Transverse colon (tissue), 4 donors: Measurements from ENCODE around the gene B3GNT8. TPM values are rescaled to one million over a fixed set of nuclear protein-coding genes. Genes with fewer than 3 reads are reported as not detected.

Experiments used
- DNase-seq: peaks from one replicate; pipeline ENCODE4 v3.0.0-alpha.2; 2019
- H3K27ac ChIP-seq, 4 donors: fragments of 200-600 bp; sonication (generic); 2 replicates each; pipeline ENCODE4 v1.5.1; 2016 to 2018; ENCODE audit warnings: inconsistent platforms in 4 of 4
- H3K27me3 ChIP-seq: fragments of 200-600 bp; sonication (generic); 2 replicates; pipeline ENCODE4 v1.5.1; 2017; ENCODE audit warnings: inconsistent platforms
- H3K36me3 ChIP-seq, 4 donors: fragments of 200-600 bp; sonication (generic); 2 replicates each; pipeline ENCODE4 v1.5.1; 2017 to 2019; ENCODE audit warnings: inconsistent platforms in 4 of 4
- H3K4me1 ChIP-seq, 4 donors: fragments of 200-600 bp; sonication (generic); 2 replicates each; pipeline ENCODE4 v1.5.1; 2017 to 2020; ENCODE audit warnings: inconsistent platforms in 4 of 4
- H3K4me3 ChIP-seq, 4 donors: fragments of 200-600 bp; sonication (generic); 1 replicate in 1 of 4; 2 replicates in 3 of 4; pipeline versions ENCODE4 v1.5.1 to v1.6.1; 2017 to 2019; ENCODE audit warnings: inconsistent platforms in 4 of 4
- H3K9me3 ChIP-seq, 2 donors: fragments of 200-600 bp; sonication (generic); 2 replicates each; pipeline ENCODE4 v1.5.1; 2017 to 2019; ENCODE audit warnings: inconsistent platforms in 2 of 2
- EP300 ChIP-seq: sonication (generic); formaldehyde crosslinking; IDR thresholded peaks from one replicate; pipeline ENCODE4 v1.6.1; 2017; ENCODE audit warnings: antibody characterized with exemption, low read depth
- POLR2A ChIP-seq: fragments of 450-650 bp; IDR thresholded peaks from one replicate; pipeline ENCODE4 v1.6.1; 2016; ENCODE audit warnings: antibody characterized with exemption, mild to moderate bottlenecking, moderate library complexity
- POLR2AphosphoS5 ChIP-seq, 3 donors: sonication (generic); formaldehyde crosslinking; IDR thresholded peaks; one replicate each; pipeline ENCODE4 v1.6.1; 2016; ENCODE audit warnings: antibody characterized with exemption in 3 of 3
- WGBS, 2 donors: methylation state at CpG; one replicate each; pipeline ENCODE4 v1.1.5; 2018; ENCODE audit warnings: low coverage in 1 of 2; 5-methylcytosine and 5-hydroxymethylcytosine counted together
- in situ Hi-C, 4 donors: fragments of 200-750 bp; cut with MboI; loops; one replicate each; pipeline versions ENCODE4 v1.15.0 to v1.15.1; 2017; ENCODE audit warnings: low sequenced_read_pairs in 3 of 4, low pct_ligation_motif_present in 1 of 4, low pct_unique_long_range_greater_than_20kb in 1 of 4
- intact Hi-C: fragments of 100-400 bp; cut with DNase I; formaldehyde crosslinking; loops from one replicate; pipeline ENCODE4 v1.15.1; 2023; ENCODE audit warnings: low total_unique reads
- total RNA-seq, 4 donors: library from RNA; depleted of rRNA; stranded (reverse); fragments of >200 nt; gene quantifications; one replicate each; pipeline ENCODE4 v1.1.0, GENCODE V29; 2016
- TF ChIP-seq, protein P1 (sequence below), 5 experiments: fragments of 200-600 bp in 3 of 5; fragments of 450-650 bp in 2 of 5; sonication (generic) in 3 of 5; IDR thresholded peaks; 1 replicate in 2 of 5; 2 replicates in 3 of 5; pipeline ENCODE4 v1.5.1; 2016 to 2017; ENCODE audit warnings: antibody characterized with exemption in 5 of 5, inconsistent platforms in 3 of 5, mild to moderate bottlenecking in 2 of 5, moderate library complexity in 1 of 5

B3GNT8 gene
- total RNA-seq, 4 donors from 2014 or later = 18.5 to 225 (median 49.1) TPM

DNA sequence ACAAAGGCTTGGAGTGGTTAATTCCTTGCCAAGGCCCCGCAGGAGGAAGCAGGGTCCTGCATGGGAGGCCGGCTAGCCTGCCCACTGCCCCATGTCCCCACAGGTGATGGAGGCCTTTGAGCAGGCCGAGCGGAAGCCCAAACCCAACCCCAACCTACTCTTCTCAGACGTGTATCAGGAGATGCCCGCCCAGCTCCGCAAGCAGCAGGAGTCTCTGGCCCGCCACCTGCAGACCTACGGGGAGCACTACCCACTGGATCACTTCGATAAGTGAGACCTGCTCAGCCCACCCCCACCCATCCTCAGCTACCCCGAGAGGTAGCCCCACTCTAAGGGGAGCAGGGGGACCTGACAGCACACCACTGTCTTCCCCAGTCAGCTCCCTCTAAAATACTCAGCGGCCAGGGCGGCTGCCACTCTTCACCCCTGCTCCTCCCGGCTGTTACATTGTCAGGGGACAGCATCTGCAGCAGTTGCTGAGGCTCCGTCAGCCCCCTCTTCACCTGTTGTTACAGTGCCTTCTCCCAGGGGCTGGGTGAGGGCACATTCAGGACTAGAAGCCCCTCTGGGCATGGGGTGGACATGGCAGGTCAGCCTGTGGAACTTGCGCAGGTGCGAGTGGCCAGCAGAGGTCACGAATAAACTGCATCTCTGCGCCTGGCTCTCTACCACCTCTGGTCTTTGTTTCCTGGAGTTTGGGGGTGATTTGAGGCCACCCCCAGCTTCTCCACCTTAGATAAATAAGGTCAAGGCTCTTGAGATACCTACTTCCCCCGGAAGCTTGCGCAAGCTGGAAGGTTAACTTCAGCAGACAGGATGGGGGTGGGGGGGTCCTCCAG is 2.6 kb downstream of the B3GNT8 start:
- Histone ChIP-seq H3K27ac (peak overlapping the region in 3 of 4 donors; percentile 86 to 90 (median 89)), H3K36me3 (peaks cover 0 to 11% (median 5%) of the 10 kb centered on the region in 4 donors), H3K4me1 (peaks cover 24 to 63% (median 53%) of the 10 kb centered on the region in 4 donors), H3K9me3 (no peaks in the 10 kb centered on the region), H3K4me3 (peak overlapping the region in 1 of 4 donors; percentile 68), H3K27me3 (no peaks in the 10 kb centered on the region)
- in situ Hi-C loops = no loop called here
- intact Hi-C loops = no loop called here
- DNase-seq = no peak
- 88% methylated on average over 21 of the region's 21 CpGs; no CpG with 5 or more reads in 1 of the 2 donors for WGBS, 2 donors
- TF ChIP-seq POLR2A (no peak), EP300 (no peak), POLR2AphosphoS5 (IDR thresholded peaks at IDR 0.05) (no peak)
- TF ChIP-seq, protein P1, sequence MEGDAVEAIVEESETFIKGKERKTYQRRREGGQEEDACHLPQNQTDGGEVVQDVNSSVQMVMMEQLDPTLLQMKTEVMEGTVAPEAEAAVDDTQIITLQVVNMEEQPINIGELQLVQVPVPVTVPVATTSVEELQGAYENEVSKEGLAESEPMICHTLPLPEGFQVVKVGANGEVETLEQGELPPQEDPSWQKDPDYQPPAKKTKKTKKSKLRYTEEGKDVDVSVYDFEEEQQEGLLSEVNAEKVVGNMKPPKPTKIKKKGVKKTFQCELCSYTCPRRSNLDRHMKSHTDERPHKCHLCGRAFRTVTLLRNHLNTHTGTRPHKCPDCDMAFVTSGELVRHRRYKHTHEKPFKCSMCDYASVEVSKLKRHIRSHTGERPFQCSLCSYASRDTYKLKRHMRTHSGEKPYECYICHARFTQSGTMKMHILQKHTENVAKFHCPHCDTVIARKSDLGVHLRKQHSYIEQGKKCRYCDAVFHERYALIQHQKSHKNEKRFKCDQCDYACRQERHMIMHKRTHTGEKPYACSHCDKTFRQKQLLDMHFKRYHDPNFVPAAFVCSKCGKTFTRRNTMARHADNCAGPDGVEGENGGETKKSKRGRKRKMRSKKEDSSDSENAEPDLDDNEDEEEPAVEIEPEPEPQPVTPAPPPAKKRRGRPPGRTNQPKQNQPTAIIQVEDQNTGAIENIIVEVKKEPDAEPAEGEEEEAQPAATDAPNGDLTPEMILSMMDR (IDR thresholded peaks at IDR 0.05) = no peak

DNA sequence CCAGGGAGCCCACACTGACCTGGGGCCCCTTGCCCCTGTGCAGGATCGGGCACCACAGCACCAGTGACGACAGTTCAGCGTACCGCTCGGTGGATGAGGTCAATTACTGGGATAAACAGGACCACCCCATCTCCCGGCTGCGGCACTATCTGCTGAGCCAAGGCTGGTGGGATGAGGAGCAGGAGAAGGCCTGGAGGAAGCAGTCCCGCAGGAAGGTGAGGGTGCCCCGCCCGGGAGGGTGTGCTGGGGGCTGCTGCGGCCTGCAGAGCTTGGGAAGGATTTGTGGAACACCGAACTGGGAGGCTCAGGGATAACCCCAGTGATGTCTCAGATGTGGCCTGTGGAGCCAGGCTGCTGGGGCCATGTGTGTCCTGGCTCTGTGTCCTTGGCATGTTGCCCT is 4.2 kb downstream of the B3GNT8 start:
- Histone ChIP-seq H3K36me3 (peaks cover 0 to 20% (median 10%) of the 10 kb centered on the region in 4 donors), H3K4me1 (peaks cover 16 to 54% (median 44%) of the 10 kb centered on the region in 4 donors), H3K9me3 (no peaks in the 10 kb centered on the region), H3K4me3 (no peak overlapping the region), H3K27ac (no peak overlapping the region), H3K27me3 (no peaks in the 10 kb centered on the region)
- 92% methylated on average over 12 of the region's 12 CpGs; no CpG with 5 or more reads in 1 of the 2 donors for WGBS, 2 donors
- DNase-seq = no peak
- intact Hi-C loops (no loop called here), in situ Hi-C loops (no loop called here)
- TF ChIP-seq, protein P1 (IDR thresholded peaks at IDR 0.05) = no peak
- TF ChIP-seq EP300 = no peak

DNA sequence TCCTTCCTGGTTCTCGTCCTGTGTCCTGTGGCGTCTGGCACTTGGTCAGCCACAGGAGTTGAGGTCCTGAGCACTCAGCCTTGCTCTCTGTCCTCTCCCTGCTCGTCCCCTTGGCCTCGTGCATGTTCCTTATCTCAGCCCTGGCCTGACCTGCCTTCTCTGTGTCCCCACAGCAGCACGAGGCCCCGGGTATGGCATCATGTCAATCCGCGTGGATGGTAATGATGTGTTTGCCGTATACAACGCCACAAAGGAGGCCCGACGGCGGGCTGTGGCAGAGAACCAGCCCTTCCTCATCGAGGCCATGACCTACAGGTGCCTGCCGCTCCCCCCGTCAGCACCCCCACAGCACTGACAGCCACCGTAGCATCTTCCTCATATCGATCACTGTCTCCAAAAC is 4.7 kb downstream of the B3GNT8 start:
- Histone ChIP-seq H3K27me3 (no peaks in the 10 kb centered on the region), H3K4me3 (no peak overlapping the region), H3K36me3 (peaks cover 0 to 20% (median 10%) of the 10 kb centered on the region in 4 donors), H3K27ac (peak overlapping the region in 1 of 4 donors; percentile 63), H3K4me1 (peaks cover 16 to 49% (median 39%) of the 10 kb centered on the region in 4 donors), H3K9me3 (no peaks in the 10 kb centered on the region)
- WGBS, 2 donors = 85 to 93% methylated on average over 5 to 18 of the region's 18 CpGs
- DNase-seq = no peak
- intact Hi-C loops (no loop called here), in situ Hi-C loops (no loop called here)
- TF ChIP-seq POLR2A (no peak), POLR2AphosphoS5 (IDR thresholded peaks at IDR 0.05) (no peak), EP300 (no peak)
- TF ChIP-seq, protein P1 (IDR thresholded peaks at IDR 0.05) = no peak

DNA sequence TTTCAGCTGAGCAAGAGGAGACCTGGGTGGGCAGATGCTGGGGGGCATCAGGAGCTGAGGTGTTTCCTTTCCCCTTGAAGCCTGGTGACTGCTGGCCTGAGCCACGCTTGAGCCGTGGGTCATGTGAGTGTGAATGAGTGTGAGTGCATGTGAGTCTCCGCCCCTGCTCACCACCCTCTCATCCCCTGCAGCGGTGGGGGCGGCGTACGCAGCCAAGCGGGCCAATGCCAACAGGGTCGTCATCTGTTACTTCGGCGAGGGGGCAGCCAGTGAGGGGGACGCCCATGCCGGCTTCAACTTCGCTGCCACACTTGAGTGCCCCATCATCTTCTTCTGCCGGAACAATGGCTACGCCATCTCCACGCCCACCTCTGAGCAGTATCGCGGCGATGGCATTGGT is 5.2 kb downstream of the B3GNT8 start:
- Histone ChIP-seq H3K9me3 (no peaks in the 10 kb centered on the region), H3K36me3 (peaks cover 0 to 21% (median 12%) of the 10 kb centered on the region in 4 donors), H3K4me1 (peaks cover 16 to 47% (median 38%) of the 10 kb centered on the region in 4 donors), H3K27ac (peak overlapping the region; percentile 46 to 65 (median 62)), H3K27me3 (no peaks in the 10 kb centered on the region), H3K4me3 (no peak overlapping the region)
- in situ Hi-C loops (no loop called here), intact Hi-C loops (no loop called here)
- TF ChIP-seq POLR2AphosphoS5 (IDR thresholded peaks at IDR 0.05) (no peak), EP300 (no peak), POLR2A (no peak)
- TF ChIP-seq, protein P1 (IDR thresholded peaks at IDR 0.05) = no peak
- 93% methylated on average over 20 of the region's 20 CpGs; no CpG with 5 or more reads in 1 of the 2 donors for WGBS, 2 donors
- DNase-seq = no peak
